Endothelial cell of umbilical vein (primary cell): ENCODE data around the gene CHRM2. TPM values are rescaled to one million over a fixed set of nuclear protein-coding genes. Genes with fewer than 3 reads are reported as not detected.

Experiments
- BruUV-seq: library from RNA; stranded (reverse); fragments of 400-500 nt; replicated peaks from 2 replicates; lab custom pipeline; 2021; lab: Mats Ljungman, UMichigan
- CTCF ChIA-PET: fragments of 300-600, 350-600 bp; sonication (Branson Sonifier 250); formaldehyde crosslinking; loops from one replicate; lab custom pipeline; 2021; ENCODE audit warnings: antibody characterized with exemption, inconsistent platforms; lab: Charles Lee
- POLR2A ChIA-PET: fragments of 300-600, 350-600 bp; sonication (Branson Sonifier 250); formaldehyde crosslinking; loops from one replicate; lab custom pipeline; 2021; ENCODE audit warnings: antibody characterized with exemption, inconsistent platforms; lab: Charles Lee
- DNase-seq: peaks from one replicate; pipeline ENCODE4 v3.0.0-alpha.2; 2011; ENCODE audit warnings: low read depth, low spot score
- FAIRE-seq: peaks from 2 replicates; lab custom pipeline; 2011; peaks lifted over from hg19 to GRCh38; lab: Jason Lieb, UNC
- H2AFZ ChIP-seq: 2 replicates; pipeline ENCODE4 v1.6.0; 2012; ENCODE audit warnings: low read depth, low read length, control low read depth, inconsistent platforms
- H3K27ac ChIP-seq: 2 replicates; pipeline ENCODE4 v1.5.1; 2011; ENCODE audit warnings: low read depth, mild to moderate bottlenecking, control low read depth, low read length, moderate library complexity; ENCODE audit not compliant: insufficient read depth
- H3K27me3 ChIP-seq, 2 experiments: 2 replicates each; pipeline versions ENCODE4 v1.6.0 to v1.6.1; 2011; ENCODE audit warnings: low read length in 2 of 2, mixed read lengths in 1 of 2; ENCODE audit not compliant: control insufficient read depth in 2 of 2, insufficient read depth in 2 of 2
- H3K36me3 ChIP-seq, 2 experiments: 2 replicates in 1 of 2; 3 replicates in 1 of 2; pipeline ENCODE4 v1.5.1; 2011; ENCODE audit warnings: low read length in 2 of 2, mild to moderate bottlenecking in 1 of 2, moderate library complexity in 1 of 2; ENCODE audit not compliant: control insufficient read depth in 2 of 2, insufficient read depth in 2 of 2; ENCODE audit errors: extremely low read depth in 1 of 2
- H3K4me1 ChIP-seq: 3 replicates; pipeline ENCODE4 v1.5.1; 2011; ENCODE audit warnings: mild to moderate bottlenecking, low read length; ENCODE audit not compliant: control insufficient read depth, insufficient read depth; ENCODE audit errors: extremely low read depth
- H3K4me2 ChIP-seq: 2 replicates; pipeline ENCODE4 v1.6.1; 2011; ENCODE audit warnings: low read length, control low read depth, mixed read lengths; ENCODE audit not compliant: insufficient read depth
- H3K4me3 ChIP-seq, 3 experiments: fragments of 200-600 bp in 1 of 3; sonication (generic), shearing (Covaris generic) in 1 of 3; replicated peaks in 1 of 3; 2 replicates each; pipeline ENCODE4 v1.5.1; 2011 to 2016; ENCODE audit warnings: control low read depth in 3 of 3, low read length in 3 of 3, mild to moderate bottlenecking in 2 of 3, inconsistent platforms in 1 of 3, low read depth in 1 of 3, moderate library complexity in 1 of 3; ENCODE audit not compliant: insufficient read depth in 1 of 3
- H3K79me2 ChIP-seq: 2 replicates; pipeline ENCODE4 v1.6.0; 2012; ENCODE audit warnings: low read length, inconsistent platforms; ENCODE audit not compliant: control insufficient read depth, insufficient read depth
- H3K9ac ChIP-seq: replicated peaks from 2 replicates; pipeline ENCODE3; 2011; ENCODE audit warnings: low read length, control low read depth; ENCODE audit not compliant: insufficient read depth; ENCODE audit errors: extremely low read depth
- H3K9me1 ChIP-seq: replicated peaks from 3 replicates; pipeline ENCODE4 v1.6.0; 2011; ENCODE audit warnings: mild to moderate bottlenecking, low read length; ENCODE audit not compliant: control insufficient read depth, insufficient read depth; ENCODE audit errors: extremely low read depth
- H3K9me3 ChIP-seq: replicated peaks from 2 replicates; pipeline ENCODE4 v1.5.1; 2012; ENCODE audit warnings: low read length, inconsistent platforms; ENCODE audit not compliant: control insufficient read depth, insufficient read depth
- H4K20me1 ChIP-seq: replicated peaks from 2 replicates; pipeline ENCODE3; 2011; ENCODE audit warnings: mild to moderate bottlenecking, low read length; ENCODE audit not compliant: control insufficient read depth, insufficient read depth; ENCODE audit errors: extremely low read depth
- EZH2 ChIP-seq: IDR thresholded peaks from 2 replicates; pipeline ENCODE4 v1.6.1; 2012; ENCODE audit warnings: borderline replicate concordance, low read depth, mild to moderate bottlenecking, moderate library complexity, low read length, inconsistent platforms; ENCODE audit not compliant: severe bottlenecking
- FOS ChIP-seq: IDR thresholded peaks from 2 replicates; pipeline ENCODE4 v1.6.1; 2011; ENCODE audit warnings: mild to moderate bottlenecking, low read length, moderate library complexity, borderline replicate concordance; ENCODE audit not compliant: insufficient read depth
- GATA2 ChIP-seq: IDR thresholded peaks from 2 replicates; pipeline ENCODE4 v1.7.0; 2011; ENCODE audit warnings: low read depth, mild to moderate bottlenecking, moderate library complexity, mixed read lengths, low read length; ENCODE audit not compliant: insufficient read length, insufficient read depth
- JUN ChIP-seq: IDR thresholded peaks from 2 replicates; pipeline ENCODE4 v1.6.1; 2011; ENCODE audit warnings: borderline replicate concordance, low read depth; ENCODE audit not compliant: insufficient read length, insufficient read depth
- MAX ChIP-seq: IDR thresholded peaks from 2 replicates; pipeline ENCODE4 v1.6.1; 2011; ENCODE audit not compliant: insufficient read depth, insufficient read length
- MYC ChIP-seq: IDR thresholded peaks from one replicate; pipeline ENCODE4 v1.6.1; 2011; ENCODE audit warnings: mild to moderate bottlenecking, low read depth, low read length
- POLR2A ChIP-seq: IDR thresholded peaks from 2 replicates; pipeline ENCODE4 v1.6.1; 2012; ENCODE audit warnings: low read depth, mild to moderate bottlenecking, control low read depth, low read length
- POLR2AphosphoS5 ChIP-seq: IDR thresholded peaks from 2 replicates; pipeline ENCODE4 v1.6.1; 2012; ENCODE audit warnings: low read depth, mild to moderate bottlenecking, control low read depth, low read length, moderate library complexity; ENCODE audit not compliant: insufficient read depth
- dilution Hi-C: fragments of 300-500 bp; cut with MboI; formaldehyde crosslinking; loops from one replicate; pipeline ENCODE4 v1.15.0; 2019; ENCODE audit warnings: low sequenced_read_pairs; ENCODE audit not compliant: extremely low pct_ligation_motif_present
- intact Hi-C: fragments of 100-400 bp; cut with micrococcal nuclease; formaldehyde crosslinking; loops from one replicate; pipeline ENCODE4 v1.10.0; 2022
- polyA plus RNA-seq, 4 experiments: library from polyadenylated mRNA; depleted of rRNA in 3 of 4; stranded (reverse) in 3 of 4; unstranded in 1 of 4; fragments of >200 nt; gene quantifications; 2 replicates each; pipeline versions ENCODE4 v1.2.1 to v1.2.3, GENCODE V29; 2011 to 2012; ENCODE audit warnings: missing spikeins in 1 of 4
- total RNA-seq: library from RNA; stranded (reverse); gene quantifications from 2 replicates; pipeline ENCODE4 v1.2.3, GENCODE V29; 2021
- TF ChIP-seq, protein P1 (sequence below), 2 donors: IDR thresholded peaks; 1 replicate in 1 of 2; 2 replicates in 1 of 2; pipeline ENCODE4 v1.5.1; 2011; ENCODE audit warnings: low read length in 2 of 2, mild to moderate bottlenecking in 2 of 2, moderate library complexity in 2 of 2, control low read depth in 1 of 2, inconsistent platforms in 1 of 2, low read depth in 1 of 2; ENCODE audit not compliant: insufficient read depth in 1 of 2; ENCODE audit errors: extremely low read depth in 1 of 2

CHRM2 gene
- total and polyA plus RNA-seq, 2 donors (not counting 3 experiments of a cell fraction or from before 2014, with no cell fraction given): not detected

DNA sequence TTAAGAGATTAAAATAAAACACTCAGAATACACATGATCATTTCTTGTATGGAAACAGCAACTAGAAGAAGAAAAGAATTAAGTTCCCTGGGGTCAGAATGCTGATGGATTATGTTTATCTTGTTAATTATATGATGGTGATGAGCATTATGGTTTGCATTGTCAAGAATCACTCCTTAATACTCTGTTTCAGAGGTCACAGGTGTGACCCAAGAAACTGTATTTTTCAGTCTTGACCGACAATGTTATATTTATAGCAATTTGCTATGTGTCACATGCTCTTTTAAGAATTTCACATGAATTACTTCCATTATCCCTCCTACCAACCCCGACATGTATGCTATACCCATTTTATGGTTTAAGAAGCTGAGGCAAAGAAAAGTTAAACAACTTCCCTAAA is 2.7 kb upstream of the CHRM2 start:
- H3K79me2 ChIP-seq: no peaks in the 10 kb centered on the region
- no peaks in the 10 kb centered on the region for H4K20me1 ChIP-seq
- H3K9me1 ChIP-seq: no peaks in the 10 kb centered on the region
- dilution Hi-C loops: no loop called here
- no peaks in the 10 kb centered on the region for H3K9me3 ChIP-seq
- no peak overlapping the region for H3K4me3 ChIP-seq
- H2AFZ ChIP-seq: no peak overlapping the region
- CTCF ChIA-PET: interaction anchor here (1.2 to 2.5 kb wide), 2 partner anchors 9 to 11 kb away, joined by 3 to 12 read pairs; no protein-coding TSS in a partner anchor
- DNase-seq (no peak), FAIRE-seq (no peak)
- POLR2A ChIA-PET: no interaction called here
- peaks cover 6% of the 10 kb centered on the region for H3K4me1 ChIP-seq
- peaks cover 35 to 48% of the 10 kb centered on the region in 2 experiments for H3K27me3 ChIP-seq
- BruUV-seq: no TSS peak
- H3K9ac ChIP-seq: no peak overlapping the region
- TF ChIP-seq, protein P1, sequence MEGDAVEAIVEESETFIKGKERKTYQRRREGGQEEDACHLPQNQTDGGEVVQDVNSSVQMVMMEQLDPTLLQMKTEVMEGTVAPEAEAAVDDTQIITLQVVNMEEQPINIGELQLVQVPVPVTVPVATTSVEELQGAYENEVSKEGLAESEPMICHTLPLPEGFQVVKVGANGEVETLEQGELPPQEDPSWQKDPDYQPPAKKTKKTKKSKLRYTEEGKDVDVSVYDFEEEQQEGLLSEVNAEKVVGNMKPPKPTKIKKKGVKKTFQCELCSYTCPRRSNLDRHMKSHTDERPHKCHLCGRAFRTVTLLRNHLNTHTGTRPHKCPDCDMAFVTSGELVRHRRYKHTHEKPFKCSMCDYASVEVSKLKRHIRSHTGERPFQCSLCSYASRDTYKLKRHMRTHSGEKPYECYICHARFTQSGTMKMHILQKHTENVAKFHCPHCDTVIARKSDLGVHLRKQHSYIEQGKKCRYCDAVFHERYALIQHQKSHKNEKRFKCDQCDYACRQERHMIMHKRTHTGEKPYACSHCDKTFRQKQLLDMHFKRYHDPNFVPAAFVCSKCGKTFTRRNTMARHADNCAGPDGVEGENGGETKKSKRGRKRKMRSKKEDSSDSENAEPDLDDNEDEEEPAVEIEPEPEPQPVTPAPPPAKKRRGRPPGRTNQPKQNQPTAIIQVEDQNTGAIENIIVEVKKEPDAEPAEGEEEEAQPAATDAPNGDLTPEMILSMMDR (IDR thresholded peaks at IDR 0.05; ENCODE audit: extremely low read depth in 1 of 2, insufficient read depth in 1 of 2, low read depth in 1 of 2, low read length in 2 of 2): no peak
- TF ChIP-seq POLR2AphosphoS5 (no peak), EZH2 (no peak), GATA2 (no peak), JUN (no peak), MAX (no peak), FOS (no peak), MYC (no peak), POLR2A (no peak)
- H3K27ac ChIP-seq: no peak overlapping the region
- intact Hi-C loops: no loop called here
- no peak overlapping the region for H3K4me2 ChIP-seq
- H3K36me3 ChIP-seq: no peaks in the 10 kb centered on the region
